Brain pericyte (primary cell): ENCODE measurements around the gene TCN2.
"Not testable (repeated sequence)": the region's sequence is repeated elsewhere in the genome, so short reads cannot be mapped to it uniquely, and the experiment has no call there.

Source experiments
- DNase-seq: peaks from one replicate; pipeline ENCODE4 v3.0.0-alpha.2; 2012; ENCODE audit warnings: low read depth, low spot score

Gene TCN2

DNA sequence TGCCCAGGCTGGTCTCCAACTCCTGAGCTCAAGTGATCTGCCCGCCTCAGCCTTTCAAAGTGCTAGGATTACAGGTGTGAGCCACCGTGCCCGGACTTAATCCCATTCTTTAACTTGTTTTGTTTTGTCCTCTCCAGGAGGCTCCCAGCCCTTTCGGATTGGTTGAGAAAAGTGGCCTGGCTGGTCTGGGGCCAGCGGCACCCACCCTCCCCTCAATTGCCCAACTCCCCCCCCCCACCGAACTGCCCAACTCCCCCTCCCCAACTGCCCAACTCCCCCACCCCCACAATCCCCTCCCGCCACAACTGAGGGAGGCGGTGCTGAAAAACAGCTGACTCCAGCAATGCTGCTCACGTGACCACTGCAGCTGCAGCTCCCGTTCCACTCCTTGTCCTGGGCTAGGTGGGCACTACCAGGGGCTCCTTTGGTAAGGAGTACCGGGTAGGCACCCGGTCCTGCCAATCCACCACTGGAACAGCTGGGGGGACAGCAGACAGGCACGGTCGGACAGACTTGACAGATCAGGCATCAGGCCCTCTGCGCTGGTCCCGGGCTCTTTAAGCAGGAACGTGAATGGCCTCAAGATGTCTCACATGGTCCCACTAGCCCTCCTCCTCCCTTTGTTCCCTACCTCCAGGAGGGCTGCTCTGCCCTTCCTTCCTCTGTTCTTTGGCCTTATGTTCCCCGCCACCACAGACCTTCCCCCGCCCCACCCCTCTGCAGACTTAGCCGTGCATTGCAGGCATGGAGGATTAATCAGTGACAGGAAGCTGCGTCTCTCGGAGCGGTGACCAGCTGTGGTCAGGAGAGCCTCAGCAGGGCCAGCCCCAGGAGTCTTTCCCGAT is at the start of gene TCN2:
Gene TCN2, plus strand, starts transcription at position 720 of the 845 bp plus-strand sequence. CDS start 158 bp downstream, outside the sequence.
- DNase-seq, result peak; percentile 83

GRCh38 chr22:30557243-30557642 is 49.7 kb upstream of the TCN2 start:
- DNase-seq, result no peak

DNA sequence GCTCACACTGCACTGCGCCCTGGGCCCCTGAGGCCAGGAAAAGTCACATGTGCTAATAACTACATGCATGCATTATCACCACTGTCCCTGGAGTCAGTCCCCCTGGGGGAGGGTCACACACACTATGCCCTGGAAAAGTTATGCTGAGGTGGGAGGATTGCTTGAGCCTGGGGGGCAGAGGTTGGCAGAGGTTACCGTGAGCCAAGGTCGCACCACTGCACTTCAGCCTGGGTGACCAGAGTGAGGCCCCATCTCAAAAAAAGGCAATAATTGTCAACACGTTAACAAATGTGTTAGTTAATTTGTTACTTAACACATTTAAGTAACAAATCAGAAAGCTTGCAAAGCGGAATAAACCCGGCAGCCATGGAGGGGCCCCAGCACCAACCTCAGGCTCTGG is 47.1 kb upstream of the TCN2 start:
- no peak for DNase-seq

GRCh38 chr22:30560643-30561202 is 46.3 kb upstream of the TCN2 start:
- DNase-seq, result not testable (repeated sequence)

DNA sequence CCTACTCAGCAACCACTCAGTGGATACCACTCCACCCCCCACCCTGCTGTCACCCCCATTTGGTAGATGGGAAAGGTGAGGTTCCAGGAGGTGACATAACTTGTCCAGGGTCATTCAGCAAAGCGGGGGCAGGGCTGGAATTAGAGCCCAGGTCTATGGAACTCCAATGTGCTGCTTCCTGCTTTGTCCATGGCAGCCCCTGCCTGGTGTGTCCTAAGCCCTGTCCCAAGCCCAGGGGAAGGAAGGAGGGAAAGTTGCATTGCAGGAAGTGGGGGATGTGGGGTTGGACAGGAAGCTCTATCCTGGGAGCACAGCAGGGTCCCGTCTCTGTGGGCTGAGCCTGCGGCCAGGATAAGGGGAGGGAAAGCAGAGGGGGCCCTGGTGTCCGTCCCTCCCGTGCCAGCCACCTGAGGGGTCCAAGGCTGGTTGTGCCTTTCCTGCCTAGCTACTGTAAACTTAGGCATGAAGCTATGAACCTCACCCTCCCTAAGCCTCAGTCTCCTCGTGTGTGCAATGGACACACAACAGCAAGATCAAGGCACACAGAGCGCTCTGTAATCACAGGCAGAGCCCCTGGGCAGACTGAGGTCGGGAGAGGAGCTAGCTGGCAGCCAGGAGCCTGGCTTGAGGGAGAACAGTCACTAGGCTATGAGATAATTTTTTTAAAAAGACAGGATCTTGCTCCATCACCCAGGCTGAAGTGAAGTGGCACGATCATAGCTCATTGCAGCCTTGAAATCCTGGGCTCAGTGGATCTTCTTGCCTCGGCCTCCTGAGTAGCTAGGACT is 45.4 kb upstream of the TCN2 start:
- no peak for DNase-seq

DNA sequence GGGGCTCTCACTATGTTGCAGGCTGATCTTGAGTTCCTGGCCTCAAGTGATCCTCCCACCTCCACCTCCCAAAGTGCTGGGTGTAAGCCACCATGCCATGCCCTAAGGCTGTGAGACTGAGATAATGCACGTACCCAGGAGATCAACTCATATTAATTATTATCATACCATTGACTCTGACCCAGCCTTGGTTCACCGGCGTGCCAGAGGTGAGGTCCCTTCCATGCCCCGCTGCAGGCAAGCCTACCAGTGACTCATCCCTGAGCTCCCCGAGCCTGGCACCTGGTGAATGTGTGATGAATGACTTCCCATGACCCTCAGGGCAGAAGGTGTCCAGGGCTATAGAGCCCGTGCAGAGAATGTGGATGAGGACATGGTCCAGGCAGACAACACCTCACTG is 44.6 kb upstream of the TCN2 start:
- DNase-seq, result no peak

GRCh38 chr22:30564045-30564760 is 42.8 kb upstream of the TCN2 start:
- DNase-seq, result no peak

GRCh38 chr22:30564761-30565119 is 42.2 kb upstream of the TCN2 start:
- DNase-seq, result no peak

GRCh38 chr22:30565341-30565740 is 41.6 kb upstream of the TCN2 start:
- no peak for DNase-seq

DNA sequence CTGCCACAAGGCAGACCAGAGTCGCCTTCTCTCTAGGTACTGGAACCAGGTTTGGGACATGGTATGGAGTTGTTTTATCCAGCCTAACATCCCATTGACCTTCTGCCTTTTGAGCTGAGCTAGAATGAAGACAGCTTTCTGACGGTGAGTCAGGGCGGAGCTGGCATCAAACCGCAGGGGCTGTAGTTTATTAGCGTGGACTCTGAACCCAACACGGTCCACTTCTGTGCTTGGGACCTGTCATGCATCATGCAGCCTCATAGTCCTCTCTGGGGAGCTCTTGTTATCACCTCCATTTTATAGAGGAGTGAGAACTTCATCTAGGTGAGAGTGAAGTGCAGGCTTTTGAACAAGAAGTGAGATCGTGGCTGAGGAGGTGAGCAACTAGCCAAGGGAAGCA is 40.8 kb upstream of the TCN2 start:
- no peak for DNase-seq

DNA sequence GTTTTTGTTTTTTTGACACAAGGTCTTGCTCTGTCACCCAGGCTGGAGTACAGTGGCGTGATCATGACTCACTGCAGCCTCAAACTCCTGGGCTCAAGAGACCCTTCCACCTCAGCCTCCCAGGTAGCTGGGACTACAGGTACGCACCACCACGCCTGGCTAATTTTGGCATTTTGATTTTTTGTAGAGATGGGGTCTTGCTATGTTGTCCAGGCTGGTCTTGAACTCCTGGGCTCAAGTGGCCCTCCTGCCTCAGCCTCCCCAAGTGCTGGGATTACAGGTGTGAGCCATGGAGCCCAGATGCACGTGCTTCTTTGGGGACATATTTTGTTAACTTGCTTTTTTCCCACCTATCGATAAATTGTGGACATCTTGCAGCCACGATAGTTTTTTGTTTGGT is 39.7 kb upstream of the TCN2 start:
- not testable (repeated sequence) for DNase-seq

GRCh38 chr22:30568137-30568805 is 38.7 kb upstream of the TCN2 start:
- DNase-seq, result no peak

DNA sequence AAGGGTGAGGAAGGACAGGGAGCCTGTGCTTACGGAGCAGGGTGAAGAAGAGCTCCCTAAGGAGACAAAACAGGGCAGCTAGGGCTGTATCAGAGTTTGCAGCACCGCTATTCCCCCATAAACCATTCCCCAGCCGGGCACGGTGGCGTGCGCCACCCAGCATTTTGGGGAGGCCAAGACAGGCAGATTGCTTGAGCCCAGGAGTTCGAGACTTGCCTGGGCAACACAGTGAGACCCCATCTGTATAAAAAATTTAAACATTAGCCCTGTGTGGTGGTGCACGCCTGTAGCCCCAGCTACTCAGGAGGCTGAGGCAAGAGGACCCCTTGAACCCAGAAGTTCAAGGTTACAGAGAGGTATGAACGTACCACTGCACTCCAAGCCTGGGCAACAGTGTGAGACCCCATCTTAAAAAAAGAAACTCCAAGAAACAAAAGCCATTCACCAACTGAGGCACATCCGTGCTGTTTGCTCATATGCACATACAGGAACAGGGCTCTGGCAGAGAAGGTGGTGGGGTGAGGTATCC is 37.2 kb upstream of the TCN2 start:
- DNase-seq, result no peak

- DNase-seq, result no peak
These were observed 34.8 kb upstream of the TCN2 start for GRCh38 chr22:30572210-30572609.

GRCh38 chr22:30572840-30573593 is 34.0 kb upstream of the TCN2 start:
- DNase-seq, result no peak

DNA sequence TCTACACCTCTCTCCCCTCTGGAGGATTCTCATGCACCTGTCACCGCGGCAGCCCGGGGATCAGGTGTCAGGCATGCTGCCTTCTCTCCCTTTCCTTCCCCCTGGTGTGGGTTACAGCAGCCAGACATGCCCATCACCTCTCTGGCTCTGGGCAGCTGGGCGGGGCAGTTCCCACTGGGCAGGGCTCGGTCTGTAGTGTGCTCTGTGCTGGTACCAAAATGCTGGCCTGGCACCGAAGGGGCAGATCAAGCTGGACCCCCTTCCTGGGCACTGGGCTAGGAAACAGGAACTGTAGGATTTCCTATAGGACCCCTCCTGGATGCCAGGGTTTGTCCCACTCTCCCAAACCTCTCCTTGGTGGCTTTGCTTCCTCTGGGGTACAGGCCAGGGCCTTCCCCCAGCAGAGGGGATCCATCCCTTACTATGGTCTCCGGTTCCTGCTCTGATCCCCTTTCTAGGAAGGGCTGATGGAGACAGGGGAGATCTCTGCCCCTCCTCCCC is 33.3 kb upstream of the TCN2 start:
- DNase-seq, result no peak

- no peak for DNase-seq
These were observed 32.6 kb upstream of the TCN2 start, which contains the start of gene GAL3ST1 for GRCh38 chr22:30574095-30574981. GAL3ST1 (minus strand) TSS chr22:30574665; CDS start chr22:30557392, 17,273 bp downstream.

DNA sequence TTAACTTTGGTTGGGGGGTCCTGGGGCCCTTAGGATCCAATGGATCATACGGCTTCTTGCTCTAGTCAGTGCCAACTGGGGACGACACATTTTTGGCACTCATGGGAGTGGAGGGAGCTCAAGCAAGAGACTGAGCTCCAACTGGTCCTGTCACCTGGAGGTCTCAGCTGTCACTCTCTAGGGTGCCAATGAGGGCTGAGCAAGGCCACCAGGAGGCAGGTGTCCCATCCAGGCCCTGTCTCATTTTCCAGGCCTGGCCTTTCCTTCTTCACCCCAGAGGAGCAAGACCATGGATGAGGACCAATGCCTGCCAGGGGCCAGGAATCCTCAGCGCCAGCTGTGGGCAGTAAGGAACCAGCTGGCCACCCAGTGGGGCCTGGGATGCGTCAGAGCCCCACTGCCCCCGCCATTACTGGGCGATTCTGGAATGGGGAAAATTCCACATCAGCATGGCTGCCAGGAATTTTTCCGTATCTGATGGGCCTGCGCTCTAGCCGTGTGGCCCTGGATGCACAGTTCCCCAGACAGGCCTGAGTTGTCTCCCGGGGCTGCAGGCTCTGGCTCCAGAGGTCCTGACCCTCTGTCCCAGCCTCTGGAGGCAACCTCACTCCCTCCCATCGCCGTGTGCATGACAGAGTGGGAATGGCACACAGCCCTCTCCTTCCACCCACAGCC is 31.8 kb upstream of the TCN2 start:
- DNase-seq, result no peak
